ENCODE measurements around the gene BLTP1.

GRCh38 chr4:122167369-122167768 lies 15.2 kb downstream of the BLTP1 start:
- TF ChIP-seq CTCF (IDR thresholded peaks at IDR 0.05; ENCODE audit: insufficient read depth, low read length, poor library complexity, severe bottlenecking) (no peak), EZH2phosphoT487 (conservative IDR thresholded peaks at IDR 0.05; ENCODE audit: low read length) (no peak)

Measured in SU-DHL-6 (cell line).